Stomach (tissue), 4 donors: ENCODE results near the gene ZNF586.

Source experiments
- CTCF ChIP-seq, 7 experiments: fragments of 450-650 bp in 4 of 7; fragments of 200-600 bp in 3 of 7; sonication (generic) in 3 of 7; IDR thresholded peaks; one replicate each; pipeline ENCODE4 v1.5.1; 2016 to 2019; ENCODE audit warnings: antibody characterized with exemption in 7 of 7, control low read depth in 2 of 7, mild to moderate bottlenecking in 1 of 7
- EP300 ChIP-seq: sonication (generic); formaldehyde crosslinking; IDR thresholded peaks from one replicate; pipeline ENCODE4 v1.6.1; 2017; ENCODE audit warnings: antibody characterized with exemption

GRCh38 chr19:57814505-57815246, 45.2 kb downstream of the ZNF586 start, which contains the start of gene ZNF552:
- TF ChIP-seq CTCF (IDR thresholded peaks at IDR 0.05) (no peak), EP300 (no peak)
